ENCODE data around the gene CEP295NL. TPM values are rescaled to one million over a fixed set of nuclear protein-coding genes. Genes with fewer than 3 reads are reported as not detected.
"Not testable (repeated sequence)": the region's sequence is repeated elsewhere in the genome, so short reads cannot be mapped to it uniquely, and the experiment has no call there.

CEP295NL gene
- total RNA-seq, 1 donor, result 2.5 TPM

- DNase-seq (ENCODE audit: insufficient read length, low spot score, missing footprints), result peak; percentile 92
- H3K27ac ChIP-seq (ENCODE audit: low read depth, low read length), result peak overlapping the region; percentile 26
- no peaks in the 10 kb centered on the region for H3K27me3 ChIP-seq (ENCODE audit: insufficient read depth, low read length)
- peaks cover 17% of the 10 kb centered on the region for H3K4me1 ChIP-seq (ENCODE audit: insufficient read depth, low read length)
- no peaks in the 10 kb centered on the region for H3K9me3 ChIP-seq (ENCODE audit: low read depth, low read length)
- peaks cover 29% of the 10 kb centered on the region for H3K79me2 ChIP-seq (ENCODE audit: insufficient read depth, low read length)
- TF ChIP-seq CTCF (IDR thresholded peaks at IDR 0.05; ENCODE audit: extremely low read depth, low read depth, low read length), result no peak
- no peak overlapping the region for H3K4me2 ChIP-seq (ENCODE audit: insufficient read depth, low read length)
- no peak overlapping the region for H2AFZ ChIP-seq (ENCODE audit: low read length)
- H4K20me1 ChIP-seq (ENCODE audit: insufficient read depth, low read length), result peaks cover 13% of the 10 kb centered on the region
- H3K36me3 ChIP-seq (ENCODE audit: insufficient read depth, low read length), result peaks cover 48% of the 10 kb centered on the region
- H3K4me3 ChIP-seq (ENCODE audit: insufficient read depth, low read length), result no peak overlapping the region
These were observed 34.6 kb downstream of the CEP295NL start for GRCh38 chr17:78868391-78868790.

- Histone ChIP-seq H3K27ac (ENCODE audit: low read depth, low read length) (peak overlapping the region; percentile 53), H3K79me2 (ENCODE audit: insufficient read depth, low read length) (peaks cover 20% of the 10 kb centered on the region)
These were observed 36.0 kb downstream of the CEP295NL start for GRCh38 chr17:78867046-78867445.

GRCh38 chr17:78865682-78866390 lies 37.2 kb downstream of the CEP295NL start:
- peak; percentile 90 for TF ChIP-seq CTCF (IDR thresholded peaks at IDR 0.05; ENCODE audit: extremely low read depth, low read depth, low read length)
- Histone ChIP-seq H3K27ac (ENCODE audit: low read depth, low read length) (no peak overlapping the region), H3K36me3 (ENCODE audit: insufficient read depth, low read length) (peaks cover 36% of the 10 kb centered on the region), H2AFZ (ENCODE audit: low read length) (no peak overlapping the region), H3K27me3 (ENCODE audit: insufficient read depth, low read length) (no peaks in the 10 kb centered on the region), H4K20me1 (ENCODE audit: insufficient read depth, low read length) (peaks cover 8% of the 10 kb centered on the region), H3K4me3 (ENCODE audit: insufficient read depth, low read length) (no peak overlapping the region), H3K79me2 (ENCODE audit: insufficient read depth, low read length) (peaks cover 20% of the 10 kb centered on the region), H3K4me1 (ENCODE audit: insufficient read depth, low read length) (peaks cover 36% of the 10 kb centered on the region), H3K4me2 (ENCODE audit: insufficient read depth, low read length) (peak overlapping the region; percentile 30), H3K9me3 (ENCODE audit: low read depth, low read length) (no peaks in the 10 kb centered on the region)
- DNase-seq (ENCODE audit: insufficient read length, low spot score, missing footprints), result peak; percentile 93

More at GRCh38 chr17:78867046-78867445, 36.0 kb downstream of the CEP295NL start:
- peaks cover 26% of the 10 kb centered on the region for H3K4me1 ChIP-seq (ENCODE audit: insufficient read depth, low read length)
- DNase-seq (ENCODE audit: insufficient read length, low spot score, missing footprints), result peak; percentile 15
- not testable (repeated sequence) for H3K4me2 ChIP-seq (ENCODE audit: insufficient read depth, low read length); H4K20me1 ChIP-seq (ENCODE audit: insufficient read depth, low read length); H3K4me3 ChIP-seq (ENCODE audit: insufficient read depth, low read length); H3K27me3 ChIP-seq (ENCODE audit: insufficient read depth, low read length); H2AFZ ChIP-seq (ENCODE audit: low read length); H3K9me3 ChIP-seq (ENCODE audit: low read depth, low read length)
- H3K36me3 ChIP-seq (ENCODE audit: insufficient read depth, low read length), result peaks cover 35% of the 10 kb centered on the region

GRCh38 chr17:78864117-78864516 lies 38.9 kb downstream of the CEP295NL start:
- Histone ChIP-seq H3K27ac (ENCODE audit: low read depth, low read length) (no peak overlapping the region), H2AFZ (ENCODE audit: low read length) (no peak overlapping the region), H3K79me2 (ENCODE audit: insufficient read depth, low read length) (peaks cover 23% of the 10 kb centered on the region), H3K4me1 (ENCODE audit: insufficient read depth, low read length) (peaks cover 36% of the 10 kb centered on the region), H3K36me3 (ENCODE audit: insufficient read depth, low read length) (peaks cover 29% of the 10 kb centered on the region), H3K4me3 (ENCODE audit: insufficient read depth, low read length) (no peak overlapping the region), H3K9me3 (ENCODE audit: low read depth, low read length) (no peaks in the 10 kb centered on the region), H3K27me3 (ENCODE audit: insufficient read depth, low read length) (no peaks in the 10 kb centered on the region), H3K4me2 (ENCODE audit: insufficient read depth, low read length) (no peak overlapping the region), H4K20me1 (ENCODE audit: insufficient read depth, low read length) (peaks cover 8% of the 10 kb centered on the region)
- TF ChIP-seq CTCF (IDR thresholded peaks at IDR 0.05; ENCODE audit: extremely low read depth, low read depth, low read length), result no peak
- no peak for DNase-seq (ENCODE audit: insufficient read length, low spot score, missing footprints)

All from osteoblast (primary cell).